RWPE2 (cell line): Measurements from ENCODE around the gene SF3B6.

ENCODE experiments used
- ATAC-seq: fragments of 200-7000 bp; cut with Tn5 transposase; 3 replicates; pipeline ENCODE4 v1.9.1; 2021; ENCODE audit warnings: low read depth
- DNase-seq: peaks from one replicate; pipeline ENCODE4 v3.0.0-alpha.2; 2020; ENCODE audit warnings: low spot score
- H3K27ac ChIP-seq: fragments of 450-650 bp; 2 replicates; pipeline ENCODE4 v1.5.1; 2017; ENCODE audit warnings: mild to moderate bottlenecking; ENCODE audit not compliant: poor library complexity, severe bottlenecking
- H3K27me3 ChIP-seq: fragments of 250-450 bp; sonication (Bioruptor Pico); 2 replicates; pipeline ENCODE4 v1.5.1; 2021; ENCODE audit warnings: mild to moderate bottlenecking, moderate library complexity; ENCODE audit not compliant: insufficient read depth, poor library complexity, severe bottlenecking
- H3K36me3 ChIP-seq: fragments of 250-450 bp; sonication (Bioruptor Pico); 2 replicates; pipeline ENCODE4 v1.5.1; 2020; ENCODE audit warnings: low read depth, mild to moderate bottlenecking, moderate library complexity
- H3K4me1 ChIP-seq: fragments of 250-450 bp; sonication (Bioruptor Pico); 2 replicates; pipeline ENCODE4 v1.5.1; 2021; ENCODE audit warnings: mild to moderate bottlenecking, moderate library complexity; ENCODE audit not compliant: insufficient read depth, poor library complexity, severe bottlenecking
- H3K4me3 ChIP-seq: fragments of 250-450 bp; sonication (Bioruptor Pico); 2 replicates; pipeline ENCODE4 v1.5.1; 2021; ENCODE audit warnings: mild to moderate bottlenecking, moderate library complexity; ENCODE audit not compliant: severe bottlenecking
- H3K9me3 ChIP-seq: fragments of 250-450 bp; sonication (Bioruptor Pico); 2 replicates; pipeline ENCODE4 v1.5.1; 2021; ENCODE audit warnings: mild to moderate bottlenecking, moderate library complexity; ENCODE audit not compliant: severe bottlenecking
- TF ChIP-seq, protein P1 (sequence below): fragments of 450-650 bp; IDR thresholded peaks from one replicate; pipeline ENCODE4 v1.5.1; 2017; ENCODE audit warnings: mild to moderate bottlenecking, moderate library complexity; ENCODE audit not compliant: poor library complexity, severe bottlenecking

SF3B6 gene

DNA sequence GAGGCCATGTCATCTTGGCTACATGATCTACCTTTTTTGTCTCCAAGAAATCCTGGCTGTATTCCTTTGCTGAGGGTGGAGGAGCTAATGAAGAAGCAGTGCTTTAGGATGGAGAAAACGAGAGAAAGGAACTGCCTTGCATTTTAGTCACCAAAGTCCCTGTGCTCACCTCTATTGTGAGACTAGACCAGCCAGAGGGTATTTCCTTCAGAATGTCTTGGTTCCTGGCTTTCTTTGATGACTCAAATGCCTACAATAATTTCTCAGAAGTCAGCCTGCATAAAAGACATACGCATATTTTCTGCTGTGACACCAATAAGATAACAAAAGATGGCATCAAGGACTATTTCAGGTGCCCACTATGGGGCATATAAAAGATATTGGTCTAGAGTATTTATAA, 10.8 kb downstream of the SF3B6 start:
- Histone ChIP-seq H3K9me3 (no peaks in the 10 kb centered on the region), H3K27me3 (no peaks in the 10 kb centered on the region), H3K4me3 (no peak overlapping the region), H3K27ac (no peak overlapping the region), H3K4me1 (no peaks in the 10 kb centered on the region), H3K36me3 (peaks cover 43% of the 10 kb centered on the region)
- TF ChIP-seq, protein P1, sequence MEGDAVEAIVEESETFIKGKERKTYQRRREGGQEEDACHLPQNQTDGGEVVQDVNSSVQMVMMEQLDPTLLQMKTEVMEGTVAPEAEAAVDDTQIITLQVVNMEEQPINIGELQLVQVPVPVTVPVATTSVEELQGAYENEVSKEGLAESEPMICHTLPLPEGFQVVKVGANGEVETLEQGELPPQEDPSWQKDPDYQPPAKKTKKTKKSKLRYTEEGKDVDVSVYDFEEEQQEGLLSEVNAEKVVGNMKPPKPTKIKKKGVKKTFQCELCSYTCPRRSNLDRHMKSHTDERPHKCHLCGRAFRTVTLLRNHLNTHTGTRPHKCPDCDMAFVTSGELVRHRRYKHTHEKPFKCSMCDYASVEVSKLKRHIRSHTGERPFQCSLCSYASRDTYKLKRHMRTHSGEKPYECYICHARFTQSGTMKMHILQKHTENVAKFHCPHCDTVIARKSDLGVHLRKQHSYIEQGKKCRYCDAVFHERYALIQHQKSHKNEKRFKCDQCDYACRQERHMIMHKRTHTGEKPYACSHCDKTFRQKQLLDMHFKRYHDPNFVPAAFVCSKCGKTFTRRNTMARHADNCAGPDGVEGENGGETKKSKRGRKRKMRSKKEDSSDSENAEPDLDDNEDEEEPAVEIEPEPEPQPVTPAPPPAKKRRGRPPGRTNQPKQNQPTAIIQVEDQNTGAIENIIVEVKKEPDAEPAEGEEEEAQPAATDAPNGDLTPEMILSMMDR = no peak
- ATAC-seq (no peak), DNase-seq (no peak)

- Histone ChIP-seq H3K9me3 (no peaks in the 10 kb centered on the region), H3K4me3 (no peak overlapping the region), H3K4me1 (no peaks in the 10 kb centered on the region), H3K36me3 (peaks cover 3% of the 10 kb centered on the region), H3K27ac (no peak overlapping the region), H3K27me3 (no peaks in the 10 kb centered on the region)
- TF ChIP-seq, protein P1 = no peak
- ATAC-seq = no peak
- DNase-seq = no peak
These were observed 17.4 kb downstream of the SF3B6 start for GRCh38 chr2:24058564-24059271.

GRCh38 chr2:24055750-24056149, 20.4 kb downstream of the SF3B6 start:
- TF ChIP-seq, protein P1 = no peak
- Histone ChIP-seq H3K4me3 (no peak overlapping the region), H3K27ac (no peak overlapping the region), H3K4me1 (no peaks in the 10 kb centered on the region), H3K9me3 (no peaks in the 10 kb centered on the region), H3K36me3 (no peaks in the 10 kb centered on the region), H3K27me3 (no peaks in the 10 kb centered on the region)
- ATAC-seq = no peak
- DNase-seq = no peak

- Histone ChIP-seq H3K27ac (no peak overlapping the region), H3K36me3 (no peaks in the 10 kb centered on the region), H3K4me3 (no peak overlapping the region), H3K27me3 (no peaks in the 10 kb centered on the region), H3K9me3 (no peaks in the 10 kb centered on the region), H3K4me1 (no peaks in the 10 kb centered on the region)
- TF ChIP-seq, protein P1 = no peak
- DNase-seq (no peak), ATAC-seq (no peak)
These were observed 21.6 kb downstream of the SF3B6 start for GRCh38 chr2:24054366-24055010.

GRCh38 chr2:24052951-24053350, 23.2 kb downstream of the SF3B6 start:
- H3K9me3 ChIP-seq = no peaks in the 10 kb centered on the region
- DNase-seq = no peak
- ATAC-seq = no peak
- H3K27me3 ChIP-seq = no peaks in the 10 kb centered on the region
- H3K4me3 ChIP-seq = no peak overlapping the region
- H3K4me1 ChIP-seq = no peaks in the 10 kb centered on the region
- TF ChIP-seq, protein P1 = no peak
- H3K36me3 ChIP-seq = no peaks in the 10 kb centered on the region
- H3K27ac ChIP-seq = no peak overlapping the region
